H9 (cell line): ENCODE measurements around the gene WFS1. TPM values are rescaled to one million over a fixed set of nuclear protein-coding genes. Genes with fewer than 3 reads are reported as not detected.

Experiments used
- DNase-seq: peaks from one replicate; pipeline ENCODE4 v3.0.0-alpha.2; 2017
- H2AFZ ChIP-seq: one replicate; pipeline ENCODE4 v1.6.1; 2013; ENCODE audit warnings: mild to moderate bottlenecking, low read length, control low read depth, moderate library complexity
- H2AK5ac ChIP-seq: 2 replicates; pipeline ENCODE4 v1.6.1; 2013; ENCODE audit warnings: low read length, control low read depth, mixed read lengths; ENCODE audit not compliant: insufficient read length
- H2BK120ac ChIP-seq: one replicate; pipeline ENCODE4 v1.6.1; 2013; ENCODE audit warnings: low read depth, mild to moderate bottlenecking, low read length, control low read depth, inconsistent platforms; ENCODE audit not compliant: poor library complexity, severe bottlenecking
- H2BK12ac ChIP-seq: 2 replicates; pipeline ENCODE4 v1.6.1; 2013; ENCODE audit warnings: low read length, control low read depth, mixed read lengths, low read depth; ENCODE audit not compliant: insufficient read length
- H2BK15ac ChIP-seq: 2 replicates; pipeline ENCODE4 v1.6.1; 2013; ENCODE audit warnings: low read depth, low read length, control low read depth
- H2BK20ac ChIP-seq: one replicate; pipeline ENCODE4 v1.6.1; 2013; ENCODE audit warnings: low read depth, mild to moderate bottlenecking, low read length, control low read depth, inconsistent platforms; ENCODE audit not compliant: poor library complexity, severe bottlenecking
- H2BK5ac ChIP-seq: 2 replicates; pipeline ENCODE4 v1.6.1; 2013; ENCODE audit warnings: low read length, control low read depth, mixed read lengths; ENCODE audit not compliant: insufficient read length
- H3K14ac ChIP-seq: 2 replicates; pipeline ENCODE4 v1.6.1; 2013; ENCODE audit warnings: low read length, control low read depth; ENCODE audit not compliant: insufficient read depth
- H3K18ac ChIP-seq: 2 replicates; pipeline ENCODE4 v1.6.1; 2013; ENCODE audit warnings: low read depth, mild to moderate bottlenecking, mixed read lengths, low read length, control low read depth; ENCODE audit not compliant: insufficient read length
- H3K23ac ChIP-seq: 2 replicates; pipeline ENCODE4 v1.6.1; 2013; ENCODE audit warnings: low read length, control low read depth, mixed read lengths, low read depth; ENCODE audit not compliant: insufficient read length
- H3K23me2 ChIP-seq: 2 replicates; pipeline ENCODE4 v1.6.1; 2013; ENCODE audit warnings: low read depth, mild to moderate bottlenecking, mixed read lengths, low read length, control low read depth; ENCODE audit not compliant: insufficient read length, poor library complexity, severe bottlenecking
- H3K27ac ChIP-seq: 2 replicates; pipeline ENCODE4 v1.5.1; 2013; ENCODE audit warnings: low read length, control low read depth, mixed read lengths, low read depth; ENCODE audit not compliant: insufficient read length
- H3K27me3 ChIP-seq: 2 replicates; pipeline ENCODE4 v1.6.1; 2013; ENCODE audit warnings: low read length, control low read depth, inconsistent platforms; ENCODE audit not compliant: insufficient read depth
- H3K4ac ChIP-seq: 2 replicates; pipeline ENCODE4 v1.6.1; 2013; ENCODE audit warnings: low read depth, mild to moderate bottlenecking, control low read depth, inconsistent platforms, low read length, moderate library complexity
- H3K4me1 ChIP-seq: 2 replicates; pipeline ENCODE4 v1.6.1; 2013; ENCODE audit warnings: low read length, control low read depth, inconsistent platforms; ENCODE audit not compliant: insufficient read depth
- H3K4me2 ChIP-seq: 2 replicates; pipeline ENCODE4 v1.6.1; 2013; ENCODE audit warnings: low read length, control low read depth, mixed read lengths; ENCODE audit not compliant: insufficient read length, insufficient read depth
- H3K56ac ChIP-seq: 2 replicates; pipeline ENCODE4 v1.6.1; 2013; ENCODE audit warnings: low read depth, mild to moderate bottlenecking, mixed read lengths, low read length, control low read depth; ENCODE audit not compliant: insufficient read length
- H3K79me1 ChIP-seq: 2 replicates; pipeline ENCODE4 v1.6.1; 2013; ENCODE audit warnings: low read depth, mild to moderate bottlenecking, moderate library complexity, low read length, control low read depth, inconsistent platforms; ENCODE audit not compliant: insufficient read depth, poor library complexity, severe bottlenecking
- H3K79me2 ChIP-seq: 2 replicates; pipeline ENCODE4 v1.6.1; 2013; ENCODE audit warnings: low read length, control low read depth, inconsistent platforms; ENCODE audit not compliant: insufficient read depth
- H3K9ac ChIP-seq: 2 replicates; pipeline ENCODE4 v1.6.1; 2013; ENCODE audit warnings: low read length, control low read depth, mixed read lengths; ENCODE audit not compliant: insufficient read length; ENCODE audit errors: extremely low read depth
- H3K9me3 ChIP-seq: one replicate; pipeline ENCODE4 v1.6.1; 2013; ENCODE audit warnings: low read depth, low read length, inconsistent platforms; ENCODE audit not compliant: control insufficient read depth
- H3T11ph ChIP-seq: one replicate; pipeline ENCODE4 v1.6.1; 2013; ENCODE audit warnings: mild to moderate bottlenecking, low read length, control low read depth, inconsistent platforms
- H4K20me1 ChIP-seq: one replicate; pipeline ENCODE4 v1.6.1; 2013; ENCODE audit not compliant: control insufficient read depth, insufficient read length, insufficient read depth
- H4K5ac ChIP-seq: 2 replicates; pipeline ENCODE4 v1.6.1; 2013; ENCODE audit warnings: low read depth, mild to moderate bottlenecking, mixed read lengths, low read length, control low read depth; ENCODE audit not compliant: insufficient read length
- H4K8ac ChIP-seq: replicated peaks from 2 replicates; pipeline ENCODE4 v1.6.1; 2013; ENCODE audit warnings: low read length, control low read depth, mixed read lengths, low read depth; ENCODE audit not compliant: insufficient read length
- H4K91ac ChIP-seq: 2 replicates; pipeline ENCODE4 v1.6.1; 2013; ENCODE audit warnings: low read depth, mild to moderate bottlenecking, moderate library complexity, mixed read lengths, low read length, control low read depth; ENCODE audit not compliant: insufficient read length
- H3K27ac Mint-ChIP-seq, 3 experiments: 2 replicates in 2 of 3; 3 replicates in 1 of 3; pipeline ENCODE4 v1.8.0; 2020 to 2021; ENCODE audit warnings: mixed read lengths in 3 of 3, mild to moderate bottlenecking in 1 of 3, moderate library complexity in 1 of 3
- H3K27me3 Mint-ChIP-seq: 2 replicates; pipeline ENCODE4 v1.8.0; 2021; ENCODE audit warnings: low read depth, mild to moderate bottlenecking, moderate library complexity, mixed read lengths
- H3K36me3 Mint-ChIP-seq, 3 experiments: 2 replicates in 2 of 3; 3 replicates in 1 of 3; pipeline ENCODE4 v1.8.0; 2020 to 2021; ENCODE audit warnings: low read depth in 3 of 3, mixed read lengths in 3 of 3; ENCODE audit not compliant: insufficient read depth in 1 of 3
- H3K4me1 Mint-ChIP-seq, 2 experiments: 2 replicates each; pipeline ENCODE4 v1.8.0; 2020; ENCODE audit warnings: mixed read lengths in 2 of 2
- H3K4me3 Mint-ChIP-seq, 2 experiments: 2 replicates in 1 of 2; 3 replicates in 1 of 2; pipeline ENCODE4 v1.8.0; 2020 to 2021; ENCODE audit warnings: mild to moderate bottlenecking in 2 of 2, mixed read lengths in 2 of 2, moderate library complexity in 1 of 2
- H3K9me3 Mint-ChIP-seq, 2 experiments: 2 replicates in 1 of 2; 3 replicates in 1 of 2; pipeline ENCODE4 v1.8.0; 2020; ENCODE audit warnings: mild to moderate bottlenecking in 2 of 2, mixed read lengths in 2 of 2, moderate library complexity in 1 of 2
- CTCF ChIP-seq: fragments of 200-600 bp; sonication (generic); conservative IDR thresholded peaks from 3 replicates; pipeline ENCODE4 v1.8.0; 2021; ENCODE audit warnings: antibody characterized with exemption, mild to moderate bottlenecking
- WGBS: extraction: QIAGEN DNeasy Blood & Tissue Kit; methylation state at CpG from one replicate; pipeline ENCODE4 v1.1.7; 2013; ENCODE audit warnings: missing lambda C conversion rate, low lambda C conversion rate, mixed read lengths; ENCODE audit not compliant: insufficient read length; ENCODE audit errors: extremely low coverage; 5-methylcytosine and 5-hydroxymethylcytosine counted together
- total RNA-seq: library from RNA; stranded (reverse); gene quantifications from 2 replicates; pipeline ENCODE4 v1.2.1, GENCODE V29; 2021

WFS1 gene
- total RNA-seq, 1 experiment from 2014 or later = 18.9 TPM

- H4K5ac ChIP-seq = no peak overlapping the region
- no peak overlapping the region for H2BK120ac ChIP-seq
- no peaks in the 10 kb centered on the region for H3K9me3 ChIP-seq
- peaks cover 0 to 3% (median 2%) of the 10 kb centered on the region in 3 experiments; a peak in 1 of 7 replicates for H3K36me3 Mint-ChIP-seq
- H4K20me1 ChIP-seq = no peaks in the 10 kb centered on the region
- no peak for TF ChIP-seq CTCF
- H2BK5ac ChIP-seq = no peak overlapping the region
- no peak overlapping the region for H3K4ac ChIP-seq
- no peak overlapping the region for H2AK5ac ChIP-seq
- DNase-seq = no peak
- no CpG with 5 or more reads among the region's 11 CpGs for WGBS
- no peak overlapping the region for H3K9ac ChIP-seq
- H3K4me1 Mint-ChIP-seq = no peaks in the 10 kb centered on the region; a peak in 1 of 4 replicates
- no peak overlapping the region for H2BK12ac ChIP-seq
- H3T11ph ChIP-seq = no peak overlapping the region
- H3K4me2 ChIP-seq = no peak overlapping the region
- no peak overlapping the region for H2BK20ac ChIP-seq
- H3K9me3 Mint-ChIP-seq = peaks cover 11% of the 10 kb centered on the region in 2 experiments; a peak in 4 of 5 replicates
- no peaks in the 10 kb centered on the region for H3K4me1 ChIP-seq
- no peak overlapping the region for H3K14ac ChIP-seq
- H3K79me1 ChIP-seq = no peaks in the 10 kb centered on the region
- no peak overlapping the region for H3K27ac ChIP-seq
- no peak overlapping the region for H3K56ac ChIP-seq
- no peak overlapping the region for H4K8ac ChIP-seq
- H3K27ac Mint-ChIP-seq = no peak overlapping the region
- H3K18ac ChIP-seq = no peak overlapping the region
- no peak overlapping the region for H3K4me3 Mint-ChIP-seq
- no peak overlapping the region for H2BK15ac ChIP-seq
- no peaks in the 10 kb centered on the region; the same call in 1 of the 2 replicates for H3K27me3 ChIP-seq
- no peak overlapping the region for H2AFZ ChIP-seq
- peaks cover 19% of the 10 kb centered on the region for H3K27me3 Mint-ChIP-seq
- H3K23me2 ChIP-seq = no peaks in the 10 kb centered on the region
- H3K79me2 ChIP-seq = no peaks in the 10 kb centered on the region
- H4K91ac ChIP-seq = no peak overlapping the region
- H3K23ac ChIP-seq = no peak overlapping the region
Observed at GRCh38 chr4:6239968-6240367, 29.7 kb upstream of the WFS1 start.
